Effector CD4-positive, alpha-beta T cell (primary cell): Measurements from ENCODE around the gene COL12A1.

ENCODE experiments used
- DNase-seq: peaks from one replicate; pipeline ENCODE4 v3.0.0-alpha.2; 2020
- total RNA-seq: gene quantifications from one replicate; lab custom pipeline; 2026; lab: John Stamatoyannopoulos, UW

COL12A1 gene
- total RNA-seq: 0.56 reads per million

DNA sequence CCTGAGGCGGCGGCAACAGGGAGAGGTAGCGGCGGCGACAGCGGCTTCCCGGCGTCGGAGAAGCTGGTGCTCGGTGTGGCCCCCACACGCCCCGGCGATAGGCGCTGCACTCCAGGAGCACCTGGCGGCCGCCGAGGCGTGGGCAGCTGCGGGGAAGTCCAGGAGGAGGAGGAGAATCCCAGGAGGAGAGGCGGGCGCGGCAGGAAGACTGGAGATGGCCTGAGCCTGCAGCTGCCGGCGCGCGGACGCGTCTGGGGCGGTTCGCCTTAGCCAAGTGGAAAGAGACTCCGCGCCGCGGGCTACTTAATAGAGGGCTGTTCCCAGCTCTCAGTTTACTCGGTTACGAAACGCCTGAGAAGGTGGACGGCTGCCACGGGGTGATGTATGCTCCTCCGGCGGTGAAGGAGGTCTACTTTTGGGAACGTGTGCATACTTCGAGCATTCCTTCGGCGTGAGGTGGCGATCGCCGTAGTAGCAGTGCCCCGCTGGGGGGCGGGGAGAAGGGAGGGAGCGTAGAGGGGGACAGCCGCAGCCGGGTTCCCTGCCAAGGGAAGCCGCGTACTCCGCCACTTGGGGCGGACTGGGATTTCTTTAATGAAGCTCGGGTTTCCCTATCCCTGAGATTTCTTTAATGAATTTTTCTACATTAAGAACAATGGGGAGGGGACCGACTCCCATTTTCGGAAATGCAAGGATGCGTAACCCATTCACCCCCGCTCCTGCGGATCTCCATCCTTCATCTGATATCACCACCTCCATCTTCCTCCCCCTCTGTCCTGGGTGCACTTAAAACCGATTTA is at the start of gene COL12A1:
TSS of gene COL12A1 (minus strand) at position 278 of the 800 bp plus-strand sequence. CDS start 3,261 bp downstream, outside the sequence.
- DNase-seq: no peak

DNA sequence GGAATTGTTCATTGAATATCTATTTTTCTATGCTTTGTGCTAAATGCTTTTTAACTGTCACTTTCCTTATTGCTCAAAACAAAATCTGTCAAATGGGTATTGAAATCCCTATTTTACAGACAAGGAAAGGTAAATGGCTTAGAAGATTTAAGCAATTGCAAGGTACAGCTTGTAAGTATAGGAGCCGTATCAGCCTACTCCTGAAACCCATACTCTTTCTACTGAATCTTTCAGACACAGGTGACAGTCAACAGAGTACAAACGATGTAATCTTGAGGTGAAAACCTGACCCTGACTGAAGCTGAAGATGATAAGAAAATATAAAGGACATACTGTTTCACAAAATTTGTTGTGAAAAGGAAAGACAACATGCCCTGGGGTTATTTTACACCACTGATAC is 44.7 kb upstream of the COL12A1 start:
- DNase-seq: no peak

GRCh38 chr6:75249837-75250236 is 44.0 kb upstream of the COL12A1 start:
- no peak for DNase-seq

DNA sequence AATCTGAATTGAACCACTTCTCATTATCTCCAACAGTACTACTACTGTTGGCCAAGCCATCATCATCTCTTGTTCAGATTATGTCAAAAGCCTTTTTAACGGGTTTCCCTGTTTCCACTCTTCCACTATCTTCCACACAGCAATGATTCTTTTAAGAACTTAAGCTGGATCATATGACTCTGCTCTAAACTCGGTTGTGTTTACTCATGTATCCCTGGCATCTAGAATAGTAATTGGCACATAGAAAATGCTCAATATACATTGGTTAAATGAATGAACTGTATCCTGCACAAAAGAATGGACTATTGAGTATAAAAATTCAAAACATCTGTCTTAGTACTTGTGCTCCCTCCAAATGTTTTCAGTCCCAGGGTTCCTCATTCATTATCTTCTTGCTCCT is 40.5 kb upstream of the COL12A1 start:
- DNase-seq: no peak

DNA sequence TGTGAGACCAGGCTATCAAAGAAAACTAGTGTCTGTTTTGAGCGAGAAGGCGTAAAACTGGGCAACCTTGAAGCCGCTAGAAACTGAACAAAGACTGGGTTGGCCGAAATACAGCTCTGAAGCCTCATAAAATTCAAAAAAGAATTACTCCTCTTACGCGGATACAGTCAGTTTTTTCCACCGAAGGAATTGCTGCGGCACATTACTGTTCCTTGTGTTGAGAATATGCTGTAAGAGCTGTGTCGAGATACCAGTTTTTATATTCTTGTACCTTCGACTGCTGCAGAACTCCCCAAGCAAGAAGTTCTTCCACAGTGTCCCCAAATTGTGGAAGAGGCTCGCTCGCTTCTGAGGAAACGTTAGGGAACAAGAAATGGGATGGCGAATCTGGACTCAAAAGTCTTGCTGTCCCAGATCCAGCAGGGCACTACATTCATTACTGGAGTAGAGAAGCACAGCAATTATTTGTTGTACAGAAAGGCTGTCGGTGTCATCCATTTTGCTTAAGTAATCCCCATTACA is 38.3 kb upstream of the COL12A1 start:
- no peak for DNase-seq

GRCh38 chr6:75243333-75244062 is 37.6 kb upstream of the COL12A1 start, which contains the start of gene COX7A2:
COX7A2 (minus strand) TSS chr6:75243801; CDS start chr6:75243734, 67 bp downstream.
- DNase-seq: peak; percentile 78

DNA sequence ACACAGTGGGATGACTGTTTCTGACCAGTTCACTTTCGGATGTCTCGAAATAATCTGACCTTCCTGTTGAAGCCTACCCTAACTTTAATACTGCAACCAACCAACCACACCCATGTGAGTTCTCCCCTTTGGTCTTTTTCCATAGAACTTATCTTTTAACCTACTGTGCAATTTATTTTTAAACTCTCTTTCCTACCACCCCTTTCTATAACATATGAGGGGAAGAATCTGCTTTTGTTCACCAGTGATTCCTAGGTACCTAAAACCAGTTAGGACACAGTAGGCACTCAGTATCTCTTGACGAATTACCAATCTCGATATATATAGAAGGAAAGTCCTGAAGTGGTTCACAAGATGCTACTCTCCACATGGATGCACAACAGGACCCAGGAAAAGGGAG is 30.8 kb upstream of the COL12A1 start:
- DNase-seq: no peak

DNA sequence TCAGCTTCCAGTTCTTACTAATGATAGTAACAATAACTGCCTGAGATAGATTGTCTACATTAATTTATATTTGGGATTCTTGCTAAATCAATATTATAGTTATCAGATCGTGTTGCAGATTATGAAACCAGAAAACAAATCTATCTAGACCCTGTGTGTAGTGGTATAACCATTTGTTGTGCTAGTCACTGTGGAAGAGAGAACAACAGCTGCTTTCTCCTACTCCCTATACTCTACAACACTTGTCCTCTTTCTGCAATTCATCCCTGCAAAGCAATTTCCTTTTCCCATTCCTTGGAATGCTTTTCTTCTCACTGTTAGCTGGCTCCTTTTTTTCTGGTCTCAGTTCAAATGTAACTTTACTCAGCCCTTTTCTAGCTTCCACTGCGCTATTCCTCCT is 29.4 kb upstream of the COL12A1 start:
- DNase-seq: no peak

DNA sequence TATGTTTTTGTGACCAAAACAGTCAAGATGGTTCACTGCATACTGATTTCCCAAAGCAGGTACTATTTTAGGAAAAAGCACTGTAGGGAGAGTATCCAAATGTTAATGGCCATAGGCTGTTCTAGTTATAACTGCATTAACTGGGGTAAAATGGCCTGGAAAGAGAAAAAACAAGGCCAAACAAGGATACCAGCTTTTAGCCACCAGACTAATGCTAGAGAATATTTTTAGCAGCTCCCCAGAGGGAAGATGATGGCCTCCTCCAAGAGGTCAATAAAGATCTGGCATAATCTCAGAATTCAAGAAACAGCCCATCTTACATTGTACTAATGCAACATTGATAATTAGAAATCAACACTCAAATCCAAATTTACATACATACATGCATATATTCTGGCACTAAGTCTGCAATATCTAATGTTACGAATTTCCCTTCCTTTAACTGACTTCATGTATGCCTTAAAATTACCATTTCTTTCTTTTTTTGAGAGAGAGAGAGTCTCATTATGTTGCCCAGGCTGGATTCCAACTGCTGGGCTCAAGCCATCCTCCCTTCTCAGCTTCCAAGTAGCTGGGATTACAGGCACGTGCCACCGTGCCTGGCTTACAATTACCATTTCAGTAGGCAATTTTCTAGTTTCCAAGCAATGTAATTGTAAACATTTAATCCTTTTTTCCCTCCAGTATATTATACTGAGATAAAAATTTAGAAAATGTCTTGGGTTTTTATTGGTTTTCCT is 28.4 kb upstream of the COL12A1 start:
- DNase-seq: no peak

GRCh38 chr6:75233092-75233615 is 27.3 kb upstream of the COL12A1 start:
- no peak for DNase-seq

DNA sequence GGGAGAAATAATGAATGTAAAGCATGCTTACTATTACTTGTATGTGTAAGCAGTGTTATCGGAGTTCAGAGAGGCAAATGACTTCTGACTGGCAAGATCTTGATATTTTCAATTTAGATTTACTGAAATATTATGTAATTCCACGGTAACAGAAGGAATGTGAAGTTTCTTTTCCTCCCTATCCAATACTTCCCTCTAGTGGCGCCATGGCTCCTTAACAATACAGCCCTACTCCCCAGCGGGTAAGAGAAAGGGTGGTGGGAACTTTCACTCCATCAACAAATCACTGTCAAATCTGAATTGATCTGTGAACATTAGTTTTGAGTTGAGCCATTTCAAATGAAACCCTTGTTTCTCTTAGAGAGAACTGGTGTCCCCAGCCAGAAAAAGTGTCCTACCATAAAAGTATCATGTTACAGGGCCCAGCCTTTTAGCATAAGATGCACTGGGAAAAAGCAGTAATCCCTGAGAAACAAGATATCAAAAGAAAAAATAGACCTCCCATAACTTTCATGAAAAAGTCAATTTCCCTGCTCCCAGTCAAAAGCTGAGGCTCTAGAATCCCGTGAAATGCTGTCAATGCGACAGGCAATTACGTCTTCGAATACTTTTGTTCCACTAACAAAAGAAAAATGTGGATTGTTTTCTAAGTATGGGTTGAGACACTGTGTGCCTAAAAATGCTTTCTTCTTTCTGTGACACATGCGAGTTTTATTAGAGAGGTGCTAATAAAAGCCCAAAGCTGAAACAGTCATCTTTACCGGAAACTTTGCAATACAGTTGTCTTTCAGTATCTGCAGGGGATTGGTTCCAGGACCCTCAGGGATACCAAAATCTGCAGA is 24.9 kb upstream of the COL12A1 start:
- DNase-seq: no peak

DNA sequence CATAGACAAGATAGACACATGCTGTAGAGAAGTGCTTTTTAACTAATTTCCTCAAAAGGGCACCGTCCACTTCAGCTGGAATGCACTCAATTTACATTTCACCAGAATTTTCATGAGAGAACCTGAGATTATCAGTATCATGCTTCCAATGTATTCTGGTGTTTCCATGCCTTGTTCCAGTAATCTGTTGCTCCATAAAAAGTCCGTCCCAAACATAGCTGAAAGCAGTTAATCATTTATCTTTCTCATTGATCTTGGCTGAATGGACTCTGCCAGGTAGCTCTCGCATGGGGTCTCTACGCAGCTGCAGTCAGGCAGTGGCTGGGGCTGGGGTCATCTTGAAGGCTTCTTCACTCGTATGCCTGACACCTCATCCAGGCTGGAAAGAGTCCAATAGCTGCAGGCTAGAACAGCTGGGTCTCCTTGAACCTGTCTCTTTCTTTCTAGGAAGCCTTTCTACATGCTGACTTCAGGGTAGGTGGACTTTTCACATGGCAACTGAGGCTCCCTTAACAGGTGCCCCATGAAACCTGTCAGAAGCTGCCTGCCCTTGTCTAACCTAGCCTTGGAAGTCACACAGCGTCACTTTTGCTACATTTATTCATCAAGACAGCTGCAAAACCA is 18.6 kb upstream of the COL12A1 start:
- no peak for DNase-seq

- no peak for DNase-seq
Measured at GRCh38 chr6:75223428-75223827, 17.6 kb upstream of the COL12A1 start.

- DNase-seq: no peak
Measured at GRCh38 chr6:75222261-75222660, 16.4 kb upstream of the COL12A1 start.

DNA sequence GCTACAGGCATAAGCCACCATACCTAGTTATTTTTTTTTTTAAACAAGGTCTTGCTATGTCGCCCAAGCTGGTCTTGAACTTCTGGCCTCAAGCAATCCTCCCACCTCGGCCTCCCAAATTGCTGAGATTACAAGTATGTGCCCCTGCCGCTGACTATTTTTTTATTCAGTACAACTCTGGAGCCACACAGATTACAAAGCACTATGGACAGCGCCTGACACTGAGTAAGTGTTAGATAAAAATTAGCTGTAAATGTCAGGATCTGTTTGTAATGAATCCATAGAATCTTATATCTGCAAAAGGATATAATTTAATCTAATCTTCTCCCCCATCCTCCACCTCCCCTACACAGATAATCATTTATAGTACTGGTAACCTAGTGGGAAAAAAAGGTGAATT is 15.3 kb upstream of the COL12A1 start:
- DNase-seq: no peak

DNA sequence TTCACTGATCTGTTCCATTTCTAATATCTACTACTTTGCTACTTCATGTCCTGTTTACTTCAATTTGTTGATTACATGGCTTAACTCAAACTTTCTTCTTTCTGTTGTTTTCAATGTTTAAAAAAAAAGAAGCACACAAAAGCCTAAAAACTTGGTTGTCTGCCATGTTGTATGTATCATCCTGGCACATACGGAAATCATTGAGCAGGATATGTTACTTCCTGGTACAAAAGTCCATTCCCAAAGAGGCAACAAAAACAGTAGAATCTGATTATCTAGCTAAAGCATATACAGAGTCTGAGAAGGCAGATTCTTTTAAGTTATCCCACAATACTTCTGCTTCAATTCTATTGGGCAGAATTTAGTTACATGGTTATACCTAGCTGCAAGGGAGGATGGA is 14.5 kb upstream of the COL12A1 start:
- no peak for DNase-seq

- DNase-seq: no peak
Measured at GRCh38 chr6:75219263-75219662, 13.4 kb upstream of the COL12A1 start.

- DNase-seq: no peak
Measured at GRCh38 chr6:75217193-75217592, 11.3 kb upstream of the COL12A1 start.

DNA sequence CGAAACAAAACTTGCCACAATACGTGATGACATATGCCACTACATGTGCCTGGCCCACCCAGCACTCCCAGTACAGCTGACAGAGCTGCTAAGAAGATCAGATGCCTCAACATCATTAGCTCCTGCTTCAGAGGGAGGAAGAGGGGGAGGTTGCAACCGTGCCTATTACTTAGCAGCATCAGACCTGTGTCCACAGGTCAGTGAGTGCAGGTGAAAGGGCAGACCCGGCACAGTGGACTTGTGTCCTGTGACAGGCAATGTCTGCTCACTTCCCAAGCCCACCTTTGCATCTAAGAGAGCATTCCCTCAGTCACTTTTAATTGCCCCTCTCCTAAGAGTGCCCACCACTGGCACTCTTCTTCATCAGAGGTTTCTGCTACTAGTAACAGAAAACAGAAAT is 9.4 kb upstream of the COL12A1 start:
- DNase-seq: no peak

DNA sequence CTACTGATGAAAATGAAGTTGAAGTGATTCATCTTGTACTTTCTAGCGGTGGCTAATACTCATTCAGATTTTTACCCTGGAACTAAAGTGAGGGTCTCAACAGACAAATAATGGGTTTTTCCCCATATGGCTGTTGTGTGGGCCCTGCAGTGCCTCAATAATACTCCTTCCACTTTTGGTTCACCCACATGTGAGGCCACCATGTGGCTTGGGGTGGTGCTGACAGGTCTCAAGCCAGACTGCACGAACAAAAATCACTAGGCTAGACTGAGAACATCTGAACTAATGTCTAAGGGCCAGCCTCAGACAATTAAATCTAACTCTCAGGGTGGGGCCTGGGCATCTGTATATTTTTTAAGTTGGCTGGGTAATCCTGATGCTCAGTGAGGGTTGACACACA is 7.9 kb upstream of the COL12A1 start:
- DNase-seq: no peak

DNA sequence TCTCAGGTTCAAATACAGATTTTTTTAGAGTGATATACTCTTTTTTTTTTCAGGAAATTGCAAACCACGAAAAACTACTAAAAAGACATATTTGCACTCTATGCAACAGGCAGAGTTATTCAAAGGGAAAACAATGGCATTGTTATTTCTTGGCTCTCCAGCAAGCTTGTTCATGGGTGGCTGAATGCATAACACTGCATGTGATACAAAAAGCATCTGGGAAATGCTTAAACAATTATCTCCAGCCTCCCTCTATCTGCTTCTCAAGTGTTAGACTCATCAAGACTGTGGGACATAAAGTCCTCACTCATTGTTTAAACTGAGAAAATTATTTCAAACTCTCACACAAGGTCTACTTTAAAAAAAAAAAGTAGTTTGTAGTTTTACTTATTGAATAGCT is 7.3 kb upstream of the COL12A1 start:
- no peak for DNase-seq
